HepG2 (cell line): Measurements from ENCODE around the gene TCF7L2.

ENCODE experiments used
- ATF5 ChIP-seq: sonication (generic); formaldehyde crosslinking; IDR thresholded peaks from 2 replicates; pipeline ENCODE4 v1.4.0; 2020; ENCODE audit warnings: mild to moderate bottlenecking, low read depth, missing genetic modification reagents
- CREM ChIP-seq, 2 experiments: sonication (generic) in 1 of 2; formaldehyde crosslinking in 1 of 2; IDR thresholded peaks; 2 replicates each; pipeline versions ENCODE4 v1.4.0 to v1.6.1; 2016 to 2020; ENCODE audit warnings: antibody characterized with exemption in 1 of 2, mild to moderate bottlenecking in 1 of 2, missing genetic modification reagents in 1 of 2
- CSRNP2 ChIP-seq: sonication (generic); formaldehyde crosslinking; conservative IDR thresholded peaks from 2 replicates; pipeline ENCODE4 v1.8.0; 2022; ENCODE audit warnings: low read depth, missing genetic modification reagents
- CTCF ChIP-seq: sonication (generic); formaldehyde crosslinking; IDR thresholded peaks from 2 replicates; pipeline ENCODE4 v1.5.0; 2020; ENCODE audit warnings: mild to moderate bottlenecking, missing genetic modification reagents, moderate library complexity
- EZH2 ChIP-seq: conservative IDR thresholded peaks from 2 replicates; pipeline ENCODE4 v1.6.1; 2012; ENCODE audit warnings: mild to moderate bottlenecking, low read depth, low read length, moderate library complexity
- HNRNPK ChIP-seq: fragments of 200-400 bp; formaldehyde crosslinking; IDR thresholded peaks from 2 replicates; pipeline ENCODE4 v1.6.1; 2018; ENCODE audit warnings: low read length, low read depth, moderate library complexity, mild to moderate bottlenecking; ENCODE audit not compliant: poor library complexity, severe bottlenecking
- NFE2L2 ChIP-seq: fragments of 150-350 bp; IDR thresholded peaks from 2 replicates; pipeline ENCODE4 v1.6.1; 2014; ENCODE audit warnings: low read length
- PTBP1 ChIP-seq: fragments of 200-400 bp; formaldehyde crosslinking; IDR thresholded peaks from 2 replicates; pipeline ENCODE4 v1.6.1; 2018; ENCODE audit warnings: low read length, low read depth; ENCODE audit not compliant: poor library complexity, severe bottlenecking
- SIN3A ChIP-seq: IDR thresholded peaks from 2 replicates; pipeline ENCODE4 v1.6.1; 2011; ENCODE audit warnings: low read depth, mild to moderate bottlenecking, control low read depth, low read length, borderline replicate concordance
- TCF12 ChIP-seq, 2 experiments: fragments of 450-650 bp in 1 of 2; sonication (generic) in 1 of 2; formaldehyde crosslinking in 1 of 2; IDR thresholded peaks; 2 replicates each; pipeline versions ENCODE4 v1.6.1 to v1.8.0; 2017 to 2022; ENCODE audit warnings: antibody characterized with exemption in 1 of 2, mild to moderate bottlenecking in 1 of 2, missing genetic modification reagents in 1 of 2, moderate library complexity in 1 of 2
- USF2 ChIP-seq, 2 experiments: sonication (generic) in 1 of 2; formaldehyde crosslinking in 1 of 2; IDR thresholded peaks; 2 replicates each; pipeline versions ENCODE4 v1.5.1 to v1.6.1; 2011 to 2020; ENCODE audit warnings: borderline replicate concordance in 1 of 2, low read depth in 1 of 2, low read length in 1 of 2, mild to moderate bottlenecking in 1 of 2, missing genetic modification reagents in 1 of 2, moderate library complexity in 1 of 2
- ZBTB7A ChIP-seq: sonication (generic); formaldehyde crosslinking; IDR thresholded peaks from 2 replicates; pipeline ENCODE4 v1.8.0; 2022; ENCODE audit warnings: mild to moderate bottlenecking, missing genetic modification reagents
- ZNF24 ChIP-seq: fragments of 450-650 bp; IDR thresholded peaks from 2 replicates; pipeline ENCODE4 v1.6.1; 2017; ENCODE audit warnings: antibody characterized with exemption, mild to moderate bottlenecking
- ZNF704 ChIP-seq: sonication (generic); formaldehyde crosslinking; IDR thresholded peaks from 2 replicates; pipeline ENCODE4 v1.8.1; 2023; ENCODE audit warnings: mild to moderate bottlenecking, inconsistent platforms, moderate library complexity, missing genetic modification reagents, borderline replicate concordance

GRCh38 chr10:112956631-112957350, 6.7 kb downstream of the TCF7L2 start:
- TF ChIP-seq ZNF704 (CRISPR knock-in tag) (no peak), SIN3A (no peak), CSRNP2 (no peak), PTBP1 (no peak), EZH2 (no peak), ATF5 (CRISPR knock-in tag) (no peak), NFE2L2 (no peak), ZBTB7A (CRISPR knock-in tag) (no peak), USF2 (IDR thresholded peaks at IDR 0.05; ENCODE audit: low read depth, low read length) (no peak), USF2 (CRISPR knock-in tag; IDR thresholded peaks at IDR 0.05; ENCODE audit: borderline replicate concordance) (no peak), CREM (IDR thresholded peaks at IDR 0.05) (no peak), CREM (CRISPR knock-in tag; IDR thresholded peaks at IDR 0.05) (no peak), ZNF24 (no peak), TCF12 (IDR thresholded peaks at IDR 0.05) (no peak), TCF12 (CRISPR knock-in tag; IDR thresholded peaks at IDR 0.05) (no peak), CTCF (no peak), HNRNPK (peak; percentile 41)
